Upper lobe of left lung (tissue), 6 donors: ENCODE data around the gene ZNF609. TPM values are rescaled to one million over a fixed set of nuclear protein-coding genes. Genes with fewer than 3 reads are reported as not detected.

Experiments
- ATAC-seq, 2 donors: fragments of 200-7000 bp; cut with Tn5 transposase; one replicate each; pipeline ENCODE4 v1.9.1; 2022; ENCODE audit warnings: mild to moderate bottlenecking in 2 of 2, moderate library complexity in 2 of 2; ENCODE audit not compliant: low FRiP score in 2 of 2
- DNase-seq, 2 donors: peaks; one replicate each; pipeline ENCODE4 v3.0.0-alpha.2; 2019 to 2020
- H3K27ac ChIP-seq, 4 donors: fragments of 200-600 bp; sonication (generic); one replicate each; pipeline ENCODE4 v1.5.1; 2016 to 2019
- H3K27me3 ChIP-seq, 4 donors: fragments of 200-600 bp; sonication (generic); one replicate each; pipeline ENCODE4 v1.5.1; 2017 to 2019
- H3K36me3 ChIP-seq, 4 donors: fragments of 200-600 bp; sonication (generic); one replicate each; pipeline ENCODE4 v1.5.1; 2016 to 2019
- H3K4me1 ChIP-seq, 4 donors: fragments of 200-600 bp; sonication (generic); one replicate each; pipeline ENCODE4 v1.5.1; 2018 to 2019
- H3K4me3 ChIP-seq, 4 donors: fragments of 200-600 bp; sonication (generic); one replicate each; pipeline ENCODE4 v1.5.1; 2017 to 2019; ENCODE audit warnings: mild to moderate bottlenecking in 2 of 4, moderate library complexity in 1 of 4
- H3K9me3 ChIP-seq, 4 donors: fragments of 200-600 bp; sonication (generic); one replicate each; pipeline ENCODE4 v1.5.1; 2018 to 2019
- CTCF ChIP-seq, 6 experiments: fragments of 450-650 bp in 4 of 6; fragments of 200-600 bp in 2 of 6; sonication (generic) in 2 of 6; IDR thresholded peaks; one replicate each; pipeline ENCODE4 v1.5.1; 2016 to 2019; ENCODE audit warnings: antibody characterized with exemption in 6 of 6
- EP300 ChIP-seq, 4 donors: sonication (generic); formaldehyde crosslinking; IDR thresholded peaks; one replicate each; pipeline ENCODE4 v1.5.1; 2017; ENCODE audit warnings: antibody characterized with exemption in 4 of 4, control low read depth in 2 of 4
- POLR2A ChIP-seq, 4 donors: fragments of 450-650 bp; IDR thresholded peaks; one replicate each; pipeline ENCODE4 v1.5.1; 2016 to 2017; ENCODE audit warnings: antibody characterized with exemption in 4 of 4, mild to moderate bottlenecking in 2 of 4
- POLR2AphosphoS5 ChIP-seq, 2 donors: sonication (generic); formaldehyde crosslinking; IDR thresholded peaks; one replicate each; pipeline ENCODE4 v1.5.1; 2017; ENCODE audit warnings: antibody characterized with exemption in 2 of 2
- WGBS, 2 donors: methylation state at CpG; one replicate each; pipeline ENCODE4 v1.1.5; 2017 to 2018; 5-methylcytosine and 5-hydroxymethylcytosine counted together
- small RNA-seq, 4 donors: library from RNA; depleted of rRNA; stranded (forward); fragments of <200 nt; gene quantifications; one replicate each; pipeline ENCODE3, GENCODE V24; 2016
- total RNA-seq, 6 donors: library from RNA; depleted of rRNA in 4 of 6; stranded (reverse); fragments of >200 nt in 4 of 6; gene quantifications; one replicate each; pipeline versions ENCODE4 v1.1.0 to v1.2.1, GENCODE V29; 2016 to 2021
- donor health status: DM: no; HTN: no; CAD: no; lungs with moderate emphysema.
- donor health status: DM: no; HTN: yes; CAD: no; lungs with severe emphysema.

Gene ZNF609
- total RNA-seq, 6 donors from 2014 or later = 30.4 to 65.0 (median 44.5) TPM

- H3K4me1 ChIP-seq = peaks cover 0 to 15% (median 2%) of the 10 kb centered on the region in 4 donors
- 62 to 71% methylated on average over 9 of the region's 9 CpGs for WGBS, 2 donors
- TF ChIP-seq POLR2AphosphoS5 (IDR thresholded peaks at IDR 0.05) (no peak), CTCF (IDR thresholded peaks at IDR 0.05) (no peak), EP300 (IDR thresholded peaks at IDR 0.05) (no peak), POLR2A (IDR thresholded peaks at IDR 0.05) (no peak)
- H3K27me3 ChIP-seq = no peaks in the 10 kb centered on the region
- no peaks in the 10 kb centered on the region for H3K36me3 ChIP-seq
- no peak for ATAC-seq
- no peak overlapping the region for H3K4me3 ChIP-seq
- no peaks in the 10 kb centered on the region for H3K9me3 ChIP-seq
- H3K27ac ChIP-seq = no peak overlapping the region
- DNase-seq = no peak
These were observed 271.4 kb downstream of the ZNF609 start for GRCh38 chr15:64731805-64732151.

GRCh38 chr15:64732156-64732860, 271.9 kb downstream of the ZNF609 start:
- DNase-seq (no peak), ATAC-seq (no peak)
- Histone ChIP-seq H3K4me3 (no peak overlapping the region), H3K4me1 (peaks cover 0 to 15% (median 2%) of the 10 kb centered on the region in 4 donors), H3K27ac (no peak overlapping the region), H3K9me3 (no peaks in the 10 kb centered on the region), H3K36me3 (no peaks in the 10 kb centered on the region), H3K27me3 (no peaks in the 10 kb centered on the region)
- 52 to 81% methylated on average over 3 to 7 of the region's 7 CpGs for WGBS, 2 donors
- TF ChIP-seq POLR2AphosphoS5 (IDR thresholded peaks at IDR 0.05) (no peak), EP300 (IDR thresholded peaks at IDR 0.05) (no peak), POLR2A (IDR thresholded peaks at IDR 0.05) (no peak), CTCF (IDR thresholded peaks at IDR 0.05) (no peak)

Small RNA genes within 50 kb of the gene (small RNA-seq; reads per million reads assigned to genes)
- gene AC100830.2 (0 reads per million in 4 donors), gene RF00019 (0 reads per million in 4 donors), gene RNU6-549P (0 reads per million in 4 donors)

Other genes starting within 250 kb of the ZNF609 start
- 10 to 100 TPM; 14.8 to 49.6 (median 19.6) TPM for gene CSNK1G1, start 104.4 kb upstream of the ZNF609 start, total RNA-seq
- 1 to 10 TPM in 4 of 6 donors, not detected in 2; 1.6 to 3.6 (median 2.0) TPM for gene PCLAF, start 79.1 kb upstream of the ZNF609 start, total RNA-seq
- 10 to 100 TPM; 10.9 to 48.2 (median 20.4) TPM for gene TRIP4, start 72.7 kb upstream of the ZNF609 start, total RNA-seq